HPDE6-E6E7 (cell line): ENCODE data around the gene GABARAPL1.
"Not testable (repeated sequence)": the region's sequence is repeated elsewhere in the genome, so short reads cannot be mapped to it uniquely, and the experiment has no call there.

Experiments
- DNase-seq: peaks from one replicate; pipeline ENCODE4 v3.0.0; 2011; ENCODE audit warnings: missing footprints; ENCODE audit errors: extremely low spot score

GABARAPL1 gene

GRCh38 chr12:10212739-10213131 is at the start of gene GABARAPL1:
TSS of gene GABARAPL1 (plus strand) at chr12:10212877. CDS start at chr12:10213130, 253 bp downstream.
- DNase-seq: peak; percentile 70

- DNase-seq: no peak
Observed at GRCh38 chr12:10163084-10163483, 49.6 kb upstream of the GABARAPL1 start.

- DNase-seq: no peak
Observed at GRCh38 chr12:10165421-10165820, 47.3 kb upstream of the GABARAPL1 start.

GRCh38 chr12:10167599-10167998 is 45.1 kb upstream of the GABARAPL1 start:
- no peak for DNase-seq

GRCh38 chr12:10169104-10169503 is 43.6 kb upstream of the GABARAPL1 start:
- DNase-seq: no peak

- DNase-seq: no peak
Observed at GRCh38 chr12:10170216-10170615, 42.5 kb upstream of the GABARAPL1 start.

- no peak for DNase-seq
Observed at GRCh38 chr12:10171973-10172728, 40.5 kb upstream of the GABARAPL1 start, which contains the start of gene OLR1. TSS of gene OLR1 (minus strand) at chr12:10172132. CDS start at chr12:10172077, 55 bp downstream.

- no peak for DNase-seq
Observed at GRCh38 chr12:10174986-10175614, 37.6 kb upstream of the GABARAPL1 start.

GRCh38 chr12:10175846-10176636 is 36.6 kb upstream of the GABARAPL1 start:
- DNase-seq: peak; percentile 53

GRCh38 chr12:10178821-10179220 is 33.9 kb upstream of the GABARAPL1 start, which contains the start of gene TMEM52B:
TSS of gene TMEM52B (plus strand) at chr12:10179032. CDS start at chr12:10179575, 543 bp downstream.
- no peak for DNase-seq

GRCh38 chr12:10179776-10180181 is 32.9 kb upstream of the GABARAPL1 start:
- DNase-seq: no peak

GRCh38 chr12:10182354-10183049 is 30.2 kb upstream of the GABARAPL1 start:
- DNase-seq: peak; percentile 37

- no peak for DNase-seq
Observed at GRCh38 chr12:10184261-10184843, 28.3 kb upstream of the GABARAPL1 start.

GRCh38 chr12:10186299-10186698 is 26.4 kb upstream of the GABARAPL1 start:
- no peak for DNase-seq

- not testable (repeated sequence) for DNase-seq
Observed at GRCh38 chr12:10186958-10187357, 25.7 kb upstream of the GABARAPL1 start.

GRCh38 chr12:10189653-10190052 is 23.0 kb upstream of the GABARAPL1 start:
- no peak for DNase-seq

- DNase-seq: peak; percentile 81
Observed at GRCh38 chr12:10190558-10191388, 21.9 kb upstream of the GABARAPL1 start.

GRCh38 chr12:10191865-10192264 is 20.8 kb upstream of the GABARAPL1 start:
- no peak for DNase-seq

GRCh38 chr12:10194160-10194670 is 18.5 kb upstream of the GABARAPL1 start:
- DNase-seq: no peak

GRCh38 chr12:10196210-10196609 is 16.5 kb upstream of the GABARAPL1 start:
- DNase-seq: no peak
